Neuronal stem cell (in vitro differentiated cells): ENCODE data around the gene NAA16.

Source experiments
- DNase-seq: peaks from one replicate; pipeline ENCODE4 v3.0.0-alpha.2; 2013; ENCODE audit warnings: low spot score
- H2AFZ ChIP-seq: one replicate; pipeline ENCODE4 v1.6.1; 2013; ENCODE audit warnings: mild to moderate bottlenecking, low read length, inconsistent platforms
- H2AK5ac ChIP-seq: 2 replicates; pipeline ENCODE4 v1.6.1; 2013; ENCODE audit warnings: low read depth, mild to moderate bottlenecking, inconsistent platforms, low read length, moderate library complexity, mixed read lengths
- H2BK120ac ChIP-seq: 2 replicates; pipeline ENCODE4 v1.6.1; 2013; ENCODE audit warnings: low read depth, mild to moderate bottlenecking, inconsistent platforms, low read length, moderate library complexity, mixed read lengths
- H2BK12ac ChIP-seq: one replicate; pipeline ENCODE4 v1.6.1; 2013; ENCODE audit warnings: low read length, inconsistent platforms
- H2BK15ac ChIP-seq: 2 replicates; pipeline ENCODE4 v1.6.1; 2013; ENCODE audit warnings: mild to moderate bottlenecking, low read length, inconsistent platforms, mixed read lengths
- H2BK5ac ChIP-seq: one replicate; pipeline ENCODE4 v1.6.1; 2013; ENCODE audit warnings: inconsistent platforms, mild to moderate bottlenecking, low read length, moderate library complexity
- H3K14ac ChIP-seq: one replicate; pipeline ENCODE4 v1.6.1; 2013; ENCODE audit warnings: low read length, inconsistent platforms
- H3K18ac ChIP-seq: 2 replicates; pipeline ENCODE4 v1.6.1; 2013; ENCODE audit warnings: low read length, inconsistent platforms
- H3K23ac ChIP-seq: 2 replicates; pipeline ENCODE4 v1.6.1; 2013; ENCODE audit warnings: low read depth, mild to moderate bottlenecking, mixed read lengths, low read length, inconsistent platforms; ENCODE audit not compliant: poor library complexity
- H3K27ac ChIP-seq: replicated peaks from 3 replicates; pipeline ENCODE4 v1.5.1; 2013; ENCODE audit warnings: low read length, inconsistent platforms
- H3K27me3 ChIP-seq, 3 experiments: 2 replicates each; pipeline ENCODE4 v1.6.1; 2013; ENCODE audit warnings: low read length in 3 of 3, mild to moderate bottlenecking in 2 of 3, inconsistent platforms in 1 of 3, low read depth in 1 of 3, mixed read lengths in 1 of 3, moderate library complexity in 1 of 3; ENCODE audit not compliant: control insufficient read depth in 3 of 3, insufficient read depth in 3 of 3
- H3K36me3 ChIP-seq, 2 donors: replicated peaks in 1 of 2; 2 replicates each; pipeline ENCODE4 v1.6.1; 2013; ENCODE audit warnings: low read length in 2 of 2; ENCODE audit not compliant: control insufficient read depth in 2 of 2, insufficient read depth in 2 of 2
- H3K4ac ChIP-seq: 2 replicates; pipeline ENCODE4 v1.6.1; 2013; ENCODE audit warnings: inconsistent platforms, mild to moderate bottlenecking, low read length, moderate library complexity
- H3K4me1 ChIP-seq, 2 donors: 1 replicate in 1 of 2; 2 replicates in 1 of 2; pipeline ENCODE4 v1.6.1; 2013; ENCODE audit warnings: low read length in 2 of 2, low read depth in 1 of 2; ENCODE audit not compliant: control insufficient read depth in 2 of 2, insufficient read depth in 1 of 2
- H3K4me2 ChIP-seq: one replicate; pipeline ENCODE4 v1.6.1; 2013; ENCODE audit warnings: mild to moderate bottlenecking, low read length, inconsistent platforms; ENCODE audit not compliant: insufficient read depth, poor library complexity, severe bottlenecking
- H3K4me3 ChIP-seq, 2 donors: 2 replicates each; pipeline ENCODE4 v1.5.1; 2013; ENCODE audit warnings: low read length in 2 of 2, mild to moderate bottlenecking in 2 of 2, inconsistent platforms in 1 of 2, moderate library complexity in 1 of 2
- H3K79me1 ChIP-seq: one replicate; pipeline ENCODE4 v1.6.1; 2013; ENCODE audit warnings: low read depth, mild to moderate bottlenecking, inconsistent platforms, low read length, moderate library complexity
- H3K9ac ChIP-seq: one replicate; pipeline ENCODE4 v1.6.1; 2013; ENCODE audit warnings: mild to moderate bottlenecking, low read depth, low read length, inconsistent platforms; ENCODE audit not compliant: poor library complexity
- H3K9me3 ChIP-seq, 2 donors: replicated peaks in 1 of 2; 2 replicates each; pipeline versions ENCODE3 to v1.6.1; 2013; ENCODE audit warnings: low read length in 2 of 2, mild to moderate bottlenecking in 2 of 2, inconsistent platforms in 1 of 2, low read depth in 1 of 2, mixed read lengths in 1 of 2, moderate library complexity in 1 of 2; ENCODE audit not compliant: control insufficient read depth in 2 of 2, insufficient read depth in 1 of 2
- H4K8ac ChIP-seq: one replicate; pipeline ENCODE4 v1.6.1; 2013; ENCODE audit warnings: low read depth, mild to moderate bottlenecking, inconsistent platforms, low read length, moderate library complexity
- H4K91ac ChIP-seq: one replicate; pipeline ENCODE4 v1.6.1; 2013; ENCODE audit warnings: low read length, low read depth, mild to moderate bottlenecking, inconsistent platforms; ENCODE audit not compliant: poor library complexity
- WGBS, 2 donors: extraction: QIAGEN DNeasy Blood & Tissue Kit; methylation state at CpG; one replicate each; pipeline ENCODE4 v1.1.7; 2013; ENCODE audit warnings: missing lambda C conversion rate in 2 of 2, mixed read lengths in 1 of 2; ENCODE audit not compliant: insufficient read length in 2 of 2, insufficient replicate concordance in 1 of 2; ENCODE audit errors: extremely low coverage in 2 of 2; 5-methylcytosine and 5-hydroxymethylcytosine counted together

Gene NAA16

DNA sequence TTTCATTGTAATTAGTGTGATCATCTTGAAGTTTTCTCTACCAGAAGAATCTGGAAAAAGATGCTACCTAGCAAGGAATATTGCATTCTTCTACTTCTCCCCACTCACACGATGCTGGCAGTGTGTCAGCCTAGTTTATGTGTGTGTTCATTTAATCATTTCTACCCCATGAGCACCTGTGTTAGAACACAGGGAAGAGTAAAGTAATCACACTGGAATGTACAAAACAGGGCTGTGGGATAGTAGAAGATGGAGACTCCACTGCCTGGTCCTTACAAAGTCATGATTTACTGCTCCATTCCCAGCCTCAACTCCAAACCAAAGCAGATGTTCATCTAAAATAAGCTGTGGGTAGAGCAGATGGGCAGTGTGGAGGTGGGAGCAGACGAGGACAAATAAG lies 98.5 kb downstream of the NAA16 start:
- Histone ChIP-seq H2AK5ac (no peak overlapping the region), H3K18ac (no peak overlapping the region), H3K27me3 (peaks cover 0 to 2% (median 0%) of the 10 kb centered on the region in 3 experiments), H3K14ac (no peak overlapping the region), H4K8ac (no peak overlapping the region), H3K23ac (no peak overlapping the region), H2BK12ac (no peak overlapping the region), H2BK15ac (no peak overlapping the region), H3K4me2 (no peak overlapping the region), H4K91ac (no peak overlapping the region), H3K4me1 (no peaks in the 10 kb centered on the region), H2BK5ac (no peak overlapping the region), H3K4me3 (no peak overlapping the region), H3K36me3 (no peaks in the 10 kb centered on the region), H2AFZ (no peak overlapping the region), H3K9ac (no peak overlapping the region), H3K27ac (no peak overlapping the region), H3K79me1 (no peaks in the 10 kb centered on the region), H3K4ac (no peak overlapping the region), H2BK120ac (no peak overlapping the region), H3K9me3 (no peaks in the 10 kb centered on the region)
- no CpG with 5 or more reads among the region's 2 CpGs for WGBS, 2 donors
- no peak for DNase-seq

- Histone ChIP-seq H2AFZ (no peak overlapping the region), H3K36me3 (no peaks in the 10 kb centered on the region), H3K9me3 (no peaks in the 10 kb centered on the region), H3K23ac (no peak overlapping the region), H2AK5ac (no peak overlapping the region), H2BK15ac (no peak overlapping the region), H3K4me3 (no peak overlapping the region), H3K4me1 (no peaks in the 10 kb centered on the region), H2BK12ac (no peak overlapping the region), H2BK5ac (no peak overlapping the region), H3K27ac (no peak overlapping the region), H3K79me1 (no peaks in the 10 kb centered on the region), H3K27me3 (peaks cover 0 to 2% (median 0%) of the 10 kb centered on the region in 3 experiments), H3K18ac (no peak overlapping the region), H4K91ac (no peak overlapping the region), H3K14ac (no peak overlapping the region), H4K8ac (no peak overlapping the region), H2BK120ac (no peak overlapping the region), H3K4me2 (no peak overlapping the region), H3K9ac (no peak overlapping the region), H3K4ac (no peak overlapping the region)
- no peak for DNase-seq
- WGBS, 2 donors = no CpG with 5 or more reads among the region's 5 CpGs
Observed at GRCh38 chr13:41411060-41411459, 100.0 kb downstream of the NAA16 start.

DNA sequence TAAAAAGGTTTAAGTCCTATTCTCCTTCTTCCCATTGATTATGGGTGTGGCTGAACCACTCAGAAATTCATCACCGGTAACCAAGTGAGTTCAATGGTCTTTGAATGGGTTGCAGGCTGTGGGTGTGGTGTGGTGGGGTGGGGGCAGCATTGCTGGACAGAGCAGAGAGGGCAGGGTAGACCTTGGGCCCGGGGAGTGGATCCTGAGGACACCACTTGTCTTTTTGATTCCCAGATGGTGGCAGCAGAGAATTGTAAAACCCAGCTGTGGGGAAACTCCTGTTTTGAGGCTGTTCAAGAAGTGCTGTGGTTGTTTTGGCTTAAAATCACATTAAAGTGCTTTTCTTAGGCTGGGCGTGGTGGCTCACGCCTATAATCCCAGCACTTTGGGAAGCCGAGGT lies 100.5 kb downstream of the NAA16 start:
- Histone ChIP-seq H3K27me3 (peaks cover 0 to 2% (median 0%) of the 10 kb centered on the region in 3 experiments), H4K8ac (no peak overlapping the region), H3K4me1 (no peaks in the 10 kb centered on the region), H3K14ac (no peak overlapping the region), H3K4me3 (no peak overlapping the region), H3K23ac (no peak overlapping the region), H3K27ac (no peak overlapping the region), H2BK120ac (no peak overlapping the region), H3K79me1 (no peaks in the 10 kb centered on the region), H2AK5ac (no peak overlapping the region), H2BK5ac (no peak overlapping the region), H2AFZ (no peak overlapping the region), H3K4ac (no peak overlapping the region), H2BK12ac (no peak overlapping the region), H4K91ac (no peak overlapping the region), H3K9me3 (no peaks in the 10 kb centered on the region), H3K4me2 (no peak overlapping the region), H3K9ac (no peak overlapping the region), H3K36me3 (no peaks in the 10 kb centered on the region), H2BK15ac (no peak overlapping the region), H3K18ac (no peak overlapping the region)
- DNase-seq = peak; percentile 24
- WGBS, 2 donors = no CpG with 5 or more reads among the region's 5 CpGs

DNA sequence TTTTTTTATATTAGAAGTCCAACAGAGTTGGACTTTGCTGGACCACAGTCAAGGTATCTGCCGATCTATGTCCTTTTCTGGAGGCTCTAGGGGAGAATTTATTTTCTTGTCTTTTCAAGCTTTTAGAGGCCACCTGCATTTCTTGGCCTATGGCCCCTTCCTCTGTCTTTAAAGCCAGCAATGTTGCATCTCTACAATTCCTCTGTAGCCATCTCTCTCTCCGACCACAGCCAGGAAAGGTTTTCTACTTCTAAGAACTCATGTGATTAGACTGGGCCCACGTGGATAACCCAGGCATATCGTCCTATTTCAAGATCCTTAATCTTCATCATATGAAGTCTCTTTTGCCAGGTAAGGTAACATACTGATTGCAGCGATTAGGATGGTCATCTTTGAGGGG lies 102.8 kb downstream of the NAA16 start:
- Histone ChIP-seq H3K4me3 (no peak overlapping the region), H3K4ac (no peak overlapping the region), H4K8ac (no peak overlapping the region), H3K9ac (no peak overlapping the region), H3K4me2 (no peak overlapping the region), H3K23ac (no peak overlapping the region), H2AFZ (no peak overlapping the region), H2AK5ac (no peak overlapping the region), H2BK120ac (no peak overlapping the region), H3K79me1 (no peaks in the 10 kb centered on the region), H3K18ac (no peak overlapping the region), H3K9me3 (no peaks in the 10 kb centered on the region), H2BK12ac (no peak overlapping the region), H2BK5ac (no peak overlapping the region), H3K4me1 (no peaks in the 10 kb centered on the region), H3K36me3 (no peaks in the 10 kb centered on the region), H3K14ac (no peak overlapping the region), H3K27me3 (peaks cover 0 to 2% (median 0%) of the 10 kb centered on the region in 3 experiments), H3K27ac (no peak overlapping the region), H4K91ac (no peak overlapping the region), H2BK15ac (no peak overlapping the region)
- DNase-seq = no peak
- no CpG with 5 or more reads among the region's 5 CpGs for WGBS, 2 donors
